ENCODE data around the gene RBP2.

Gene RBP2

DNA sequence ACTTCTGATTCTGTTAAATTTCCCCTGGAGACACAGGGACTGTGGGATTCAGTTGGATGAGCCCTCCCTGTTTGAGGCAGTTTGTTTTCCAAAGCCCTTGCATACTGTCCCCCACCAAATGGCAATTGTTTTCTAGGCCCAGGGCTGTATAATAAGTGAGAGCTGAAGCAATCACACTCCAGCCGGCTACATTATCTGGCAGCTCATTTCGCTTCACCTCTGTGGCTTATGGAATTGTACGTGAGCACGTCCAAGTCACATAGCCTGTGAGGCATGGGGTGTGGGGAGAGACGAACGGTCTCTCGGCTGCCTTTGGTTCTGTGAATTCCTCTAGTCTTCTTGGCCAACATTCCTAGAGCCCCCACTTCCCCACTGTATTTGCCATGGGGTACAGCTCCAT is 10.7 kb downstream of the RBP2 start:
- H3K4me1 ChIP-seq (ENCODE audit: low read length), result no peaks in the 10 kb centered on the region
- H3K79me2 ChIP-seq (ENCODE audit: low read length), result no peaks in the 10 kb centered on the region
- H3K9me3 ChIP-seq (ENCODE audit: insufficient read depth, low read length), result no peaks in the 10 kb centered on the region
- H3K4me3 ChIP-seq (ENCODE audit: low read length), result no peak overlapping the region
- H2AFZ ChIP-seq (ENCODE audit: low read depth, low read length), result no peak overlapping the region
- H3K27ac ChIP-seq (ENCODE audit: low read length), result no peak overlapping the region
- H3K4me2 ChIP-seq (ENCODE audit: low read length), result no peak overlapping the region
- no peaks in the 10 kb centered on the region for H3K36me3 ChIP-seq (replicated peaks; ENCODE audit: low read depth, low read length)
- TF ChIP-seq, protein P1, sequence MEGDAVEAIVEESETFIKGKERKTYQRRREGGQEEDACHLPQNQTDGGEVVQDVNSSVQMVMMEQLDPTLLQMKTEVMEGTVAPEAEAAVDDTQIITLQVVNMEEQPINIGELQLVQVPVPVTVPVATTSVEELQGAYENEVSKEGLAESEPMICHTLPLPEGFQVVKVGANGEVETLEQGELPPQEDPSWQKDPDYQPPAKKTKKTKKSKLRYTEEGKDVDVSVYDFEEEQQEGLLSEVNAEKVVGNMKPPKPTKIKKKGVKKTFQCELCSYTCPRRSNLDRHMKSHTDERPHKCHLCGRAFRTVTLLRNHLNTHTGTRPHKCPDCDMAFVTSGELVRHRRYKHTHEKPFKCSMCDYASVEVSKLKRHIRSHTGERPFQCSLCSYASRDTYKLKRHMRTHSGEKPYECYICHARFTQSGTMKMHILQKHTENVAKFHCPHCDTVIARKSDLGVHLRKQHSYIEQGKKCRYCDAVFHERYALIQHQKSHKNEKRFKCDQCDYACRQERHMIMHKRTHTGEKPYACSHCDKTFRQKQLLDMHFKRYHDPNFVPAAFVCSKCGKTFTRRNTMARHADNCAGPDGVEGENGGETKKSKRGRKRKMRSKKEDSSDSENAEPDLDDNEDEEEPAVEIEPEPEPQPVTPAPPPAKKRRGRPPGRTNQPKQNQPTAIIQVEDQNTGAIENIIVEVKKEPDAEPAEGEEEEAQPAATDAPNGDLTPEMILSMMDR (IDR thresholded peaks at IDR 0.05; ENCODE audit: low read depth, low read length), result no peak
- TF ChIP-seq EZH2phosphoT487 (IDR thresholded peaks at IDR 0.05; ENCODE audit: low read depth), result no peak
- no peaks in the 10 kb centered on the region for H4K20me1 ChIP-seq (ENCODE audit: insufficient read depth, low read length)
- no peaks in the 10 kb centered on the region for H3K27me3 ChIP-seq (ENCODE audit: low read depth, low read length)
- H3K9ac ChIP-seq (ENCODE audit: low read length), result no peak overlapping the region

DNA sequence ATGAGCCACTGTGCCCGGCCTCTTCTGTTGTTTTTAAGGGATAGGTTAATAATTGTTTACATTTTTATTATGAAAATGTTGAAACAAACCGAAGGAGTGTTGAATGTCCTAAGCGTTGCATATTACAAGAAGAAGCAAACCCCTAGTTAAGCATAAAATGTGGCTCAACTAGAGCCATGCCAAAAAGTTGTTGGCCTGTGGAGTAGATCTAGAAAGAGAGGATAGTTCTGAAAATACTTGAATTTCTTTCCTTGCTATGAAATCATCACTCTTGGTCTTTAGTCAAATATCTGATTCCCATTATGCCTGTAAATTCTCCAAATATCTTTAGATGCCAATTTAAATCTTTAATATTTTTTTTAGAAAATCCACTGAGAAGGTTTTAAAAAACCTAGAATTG is 12.8 kb downstream of the RBP2 start:
- no peaks in the 10 kb centered on the region for H3K27me3 ChIP-seq (ENCODE audit: low read depth, low read length)
- no peaks in the 10 kb centered on the region for H3K9me3 ChIP-seq (ENCODE audit: insufficient read depth, low read length)
- no peak overlapping the region for H2AFZ ChIP-seq (ENCODE audit: low read depth, low read length)
- no peaks in the 10 kb centered on the region for H3K79me2 ChIP-seq (ENCODE audit: low read length)
- no peaks in the 10 kb centered on the region for H3K36me3 ChIP-seq (replicated peaks; ENCODE audit: low read depth, low read length)
- no peaks in the 10 kb centered on the region for H3K4me1 ChIP-seq (ENCODE audit: low read length)
- H3K4me2 ChIP-seq (ENCODE audit: low read length), result no peak overlapping the region
- no peak overlapping the region for H3K4me3 ChIP-seq (ENCODE audit: low read length)
- H4K20me1 ChIP-seq (ENCODE audit: insufficient read depth, low read length), result no peaks in the 10 kb centered on the region
- H3K27ac ChIP-seq (ENCODE audit: low read length), result no peak overlapping the region
- TF ChIP-seq, protein P1 (IDR thresholded peaks at IDR 0.05; ENCODE audit: low read depth, low read length), result no peak
- no peak for TF ChIP-seq EZH2phosphoT487 (IDR thresholded peaks at IDR 0.05; ENCODE audit: low read depth)
- no peak overlapping the region for H3K9ac ChIP-seq (ENCODE audit: low read length)

DNA sequence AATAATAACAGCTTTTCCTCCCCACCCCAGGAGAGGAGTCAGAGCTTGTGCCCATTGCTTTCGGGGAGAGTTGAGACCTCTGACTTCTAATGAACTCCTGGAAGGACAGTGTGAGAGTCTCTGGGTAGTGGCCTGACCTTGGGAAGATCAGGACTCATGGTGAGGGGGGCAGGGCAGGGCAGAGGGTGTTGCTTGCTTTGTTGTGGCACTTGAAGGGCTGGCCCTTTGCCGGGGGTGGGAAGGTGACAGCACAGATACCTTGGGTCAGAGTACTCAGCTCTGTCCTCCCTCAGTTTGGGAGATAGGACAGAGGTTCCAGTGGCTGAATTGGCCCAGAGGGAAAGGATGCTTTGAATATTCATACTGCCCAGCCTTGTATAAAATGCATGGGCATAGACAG is 15.8 kb downstream of the RBP2 start:
- TF ChIP-seq, protein P1 (IDR thresholded peaks at IDR 0.05; ENCODE audit: low read depth, low read length), result no peak
- TF ChIP-seq EZH2phosphoT487 (IDR thresholded peaks at IDR 0.05; ENCODE audit: low read depth), result no peak
- Histone ChIP-seq H4K20me1 (ENCODE audit: insufficient read depth, low read length) (no peaks in the 10 kb centered on the region), H3K36me3 (replicated peaks; ENCODE audit: low read depth, low read length) (no peaks in the 10 kb centered on the region), H3K4me2 (ENCODE audit: low read length) (no peak overlapping the region), H3K79me2 (ENCODE audit: low read length) (no peaks in the 10 kb centered on the region), H3K4me1 (ENCODE audit: low read length) (no peaks in the 10 kb centered on the region), H3K9me3 (ENCODE audit: insufficient read depth, low read length) (no peaks in the 10 kb centered on the region), H3K27me3 (ENCODE audit: low read depth, low read length) (no peaks in the 10 kb centered on the region), H3K4me3 (ENCODE audit: low read length) (no peak overlapping the region), H3K27ac (ENCODE audit: low read length) (no peak overlapping the region), H3K9ac (ENCODE audit: low read length) (no peak overlapping the region), H2AFZ (ENCODE audit: low read depth, low read length) (no peak overlapping the region)

GRCh38 chr3:139460076-139460475 is 16.2 kb downstream of the RBP2 start:
- H3K27me3 ChIP-seq (ENCODE audit: low read depth, low read length), result no peaks in the 10 kb centered on the region
- no peaks in the 10 kb centered on the region for H3K9me3 ChIP-seq (ENCODE audit: insufficient read depth, low read length)
- H3K36me3 ChIP-seq (replicated peaks; ENCODE audit: low read depth, low read length), result no peaks in the 10 kb centered on the region
- no peaks in the 10 kb centered on the region for H3K4me1 ChIP-seq (ENCODE audit: low read length)
- H3K79me2 ChIP-seq (ENCODE audit: low read length), result no peaks in the 10 kb centered on the region
- TF ChIP-seq, protein P1 (IDR thresholded peaks at IDR 0.05; ENCODE audit: low read depth, low read length), result no peak
- TF ChIP-seq EZH2phosphoT487 (IDR thresholded peaks at IDR 0.05; ENCODE audit: low read depth), result no peak
- no peak overlapping the region for H3K4me3 ChIP-seq (ENCODE audit: low read length)
- no peak overlapping the region for H3K4me2 ChIP-seq (ENCODE audit: low read length)
- H4K20me1 ChIP-seq (ENCODE audit: insufficient read depth, low read length), result no peaks in the 10 kb centered on the region
- no peak overlapping the region for H3K9ac ChIP-seq (ENCODE audit: low read length)
- no peak overlapping the region for H3K27ac ChIP-seq (ENCODE audit: low read length)
- H2AFZ ChIP-seq (ENCODE audit: low read depth, low read length), result no peak overlapping the region

Measured in OCI-LY3 (cell line).